ENCODE results near the gene TMOD1.

GRCh38 chr9:97617939-97618416 is 116.5 kb downstream of the TMOD1 start:
- no peak for TF ChIP-seq POLR2A (IDR thresholded peaks at IDR 0.05)
- TF ChIP-seq, protein P1, sequence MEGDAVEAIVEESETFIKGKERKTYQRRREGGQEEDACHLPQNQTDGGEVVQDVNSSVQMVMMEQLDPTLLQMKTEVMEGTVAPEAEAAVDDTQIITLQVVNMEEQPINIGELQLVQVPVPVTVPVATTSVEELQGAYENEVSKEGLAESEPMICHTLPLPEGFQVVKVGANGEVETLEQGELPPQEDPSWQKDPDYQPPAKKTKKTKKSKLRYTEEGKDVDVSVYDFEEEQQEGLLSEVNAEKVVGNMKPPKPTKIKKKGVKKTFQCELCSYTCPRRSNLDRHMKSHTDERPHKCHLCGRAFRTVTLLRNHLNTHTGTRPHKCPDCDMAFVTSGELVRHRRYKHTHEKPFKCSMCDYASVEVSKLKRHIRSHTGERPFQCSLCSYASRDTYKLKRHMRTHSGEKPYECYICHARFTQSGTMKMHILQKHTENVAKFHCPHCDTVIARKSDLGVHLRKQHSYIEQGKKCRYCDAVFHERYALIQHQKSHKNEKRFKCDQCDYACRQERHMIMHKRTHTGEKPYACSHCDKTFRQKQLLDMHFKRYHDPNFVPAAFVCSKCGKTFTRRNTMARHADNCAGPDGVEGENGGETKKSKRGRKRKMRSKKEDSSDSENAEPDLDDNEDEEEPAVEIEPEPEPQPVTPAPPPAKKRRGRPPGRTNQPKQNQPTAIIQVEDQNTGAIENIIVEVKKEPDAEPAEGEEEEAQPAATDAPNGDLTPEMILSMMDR (IDR thresholded peaks at IDR 0.05) = no peak
- no peak for TF ChIP-seq POLR2AphosphoS5 (IDR thresholded peaks at IDR 0.05; ENCODE audit: insufficient read depth in 1 of 2, low read depth in 1 of 2)

All from vagina (tissue), 2 donors.